ENCODE data around the gene B3GNT8. TPM values are rescaled to one million over a fixed set of nuclear protein-coding genes. Genes with fewer than 3 reads are reported as not detected.

The B3GNT8 gene
- total RNA-seq, 1 experiment from 2014 or later: not detected

DNA sequence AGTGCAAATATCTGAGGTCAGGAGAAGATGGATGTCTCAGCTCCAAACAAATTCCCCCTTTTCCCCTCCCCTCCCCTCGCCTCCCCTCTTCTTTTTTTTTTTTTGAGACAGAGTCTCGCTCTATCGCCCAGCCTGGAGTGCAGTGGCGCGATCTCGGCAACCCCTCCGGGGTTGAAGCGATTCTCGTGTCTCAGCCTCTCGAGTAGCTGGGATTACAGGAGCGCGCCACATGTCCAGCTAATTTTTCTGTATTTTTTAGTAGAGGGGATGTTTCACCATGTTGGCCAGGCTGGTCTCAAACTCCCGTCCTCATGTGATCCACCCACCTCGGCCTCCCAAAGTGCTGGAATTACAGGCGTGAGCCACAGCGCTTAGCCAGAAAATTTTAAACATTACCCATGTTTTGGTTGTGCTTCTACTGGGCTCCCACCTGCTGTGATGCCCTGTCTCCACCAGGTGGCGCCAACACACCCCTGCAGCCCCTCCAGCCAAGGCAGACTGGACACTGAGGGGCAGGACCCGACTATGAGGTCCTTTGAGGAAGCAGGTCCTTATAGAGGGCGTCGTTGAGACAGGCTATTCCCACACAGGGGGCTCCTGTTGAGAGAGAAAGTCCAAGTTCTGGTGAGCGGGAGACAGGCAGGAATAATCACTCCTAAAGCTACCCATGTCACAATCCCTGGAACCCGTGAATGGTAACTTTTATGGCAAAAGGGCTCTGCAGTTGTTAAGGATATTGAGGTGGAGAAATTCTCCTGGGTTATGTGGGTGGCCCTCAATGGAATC is 22.1 kb upstream of the B3GNT8 start:
- Histone ChIP-seq H3K27ac (no peak overlapping the region), H3K9me2 (ENCODE audit: insufficient read depth) (no peaks in the 10 kb centered on the region), H3K36me3 (ENCODE audit: low read depth) (no peaks in the 10 kb centered on the region), H3K79me2 (ENCODE audit: low read depth) (no peaks in the 10 kb centered on the region), H3K4me1 (replicated peaks; ENCODE audit: insufficient read depth) (no peaks in the 10 kb centered on the region), H4K20me1 (ENCODE audit: insufficient read depth) (no peaks in the 10 kb centered on the region), H3K9me3 (ENCODE audit: insufficient read depth, low read depth) (no peaks in the 10 kb centered on the region), H3K4me2 (no peak overlapping the region), H3K27me3 (ENCODE audit: insufficient read depth, low read depth) (peaks cover 60% of the 10 kb centered on the region), H3K4me3 (no peak overlapping the region), H3F3A (ENCODE audit: insufficient read depth, low read depth) (no peaks in the 10 kb centered on the region; the same call in 1 of the 2 replicates), H2AFZ (no peak overlapping the region)
- peak; percentile 41 to 72 for DNase-seq
- ChIA-PET POLR2A (ENCODE audit: unreplicated experiment) (no interaction called here), CTCF (interaction anchor here (0.6 to 1.3 kb wide), 6 partner anchors 10 to 1771 kb away, joined by 3 to 6 read pairs (median 4); partner anchors contain the start of gene DMAC2)
- intact Hi-C loops (cut with micrococcal nuclease; ENCODE audit: unreplicated experiment): loop anchor here (1.0 to 5.0 kb wide), 4 partner anchors 114 to 373 kb away; no protein-coding TSS in a partner anchor
- BruUV-seq (replicated peaks): no TSS peak
- TF ChIP-seq EZH2 (IDR thresholded peaks at IDR 0.05; ENCODE audit: low read depth): no peak
- peak; percentile 98 for TF ChIP-seq CTCF (conservative IDR thresholded peaks at IDR 0.05)

DNA sequence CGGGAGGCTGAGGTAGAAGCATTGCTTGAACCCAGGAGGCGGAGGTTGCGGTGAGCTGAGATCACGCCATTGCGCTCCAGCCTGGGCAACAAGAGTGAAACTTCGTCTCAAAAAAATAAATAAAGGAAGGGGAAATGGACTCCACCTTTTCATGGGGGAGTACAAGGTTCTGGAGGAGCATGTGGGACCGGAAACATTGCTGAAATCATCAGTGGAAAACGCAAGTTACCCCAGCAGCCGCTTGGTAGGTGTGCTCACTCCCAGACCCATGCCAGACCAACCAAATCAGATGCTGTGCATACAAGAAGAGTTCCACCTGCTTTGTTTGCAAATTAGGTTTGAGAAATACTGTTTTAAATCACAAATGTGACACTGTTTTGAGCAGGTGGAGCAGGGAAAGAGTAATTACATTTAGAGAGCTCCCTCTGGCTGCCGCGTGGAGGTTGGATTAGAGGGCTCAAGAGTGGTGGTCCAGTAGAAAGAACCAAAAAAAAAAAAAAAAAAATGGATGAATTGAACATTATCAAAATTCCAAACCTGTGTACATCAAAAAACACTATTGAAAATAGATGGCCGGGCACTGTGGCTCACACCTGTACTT is 20.7 kb upstream of the B3GNT8 start:
- Histone ChIP-seq H3K4me2 (no peak overlapping the region), H3K36me3 (ENCODE audit: low read depth) (no peaks in the 10 kb centered on the region), H3K27me3 (ENCODE audit: insufficient read depth, low read depth) (peaks cover 58% of the 10 kb centered on the region), H3K27ac (no peak overlapping the region), H3F3A (ENCODE audit: insufficient read depth, low read depth) (no peaks in the 10 kb centered on the region; the same call in 1 of the 2 replicates), H3K9me2 (ENCODE audit: insufficient read depth) (no peaks in the 10 kb centered on the region), H2AFZ (no peak overlapping the region), H4K20me1 (ENCODE audit: insufficient read depth) (no peaks in the 10 kb centered on the region), H3K4me3 (no peak overlapping the region), H3K9me3 (ENCODE audit: insufficient read depth, low read depth) (no peaks in the 10 kb centered on the region), H3K79me2 (ENCODE audit: low read depth) (no peaks in the 10 kb centered on the region), H3K4me1 (replicated peaks; ENCODE audit: insufficient read depth) (no peaks in the 10 kb centered on the region)
- BruUV-seq (replicated peaks): no TSS peak
- intact Hi-C loops (cut with micrococcal nuclease; ENCODE audit: unreplicated experiment): loop anchor here (5.0 kb wide), 1 partner anchor 374 kb away; no protein-coding TSS in a partner anchor
- DNase-seq: no peak
- no peak for TF ChIP-seq CTCF (conservative IDR thresholded peaks at IDR 0.05)
- no peak for TF ChIP-seq EZH2 (IDR thresholded peaks at IDR 0.05; ENCODE audit: low read depth)
- POLR2A ChIA-PET (ENCODE audit: unreplicated experiment): no interaction called here
- CTCF ChIA-PET: interaction anchor here (0.6 to 0.7 kb wide), 4 partner anchors 107 to 857 kb away, joined by 6 to 18 read pairs (median 8); no protein-coding TSS in a partner anchor

DNA sequence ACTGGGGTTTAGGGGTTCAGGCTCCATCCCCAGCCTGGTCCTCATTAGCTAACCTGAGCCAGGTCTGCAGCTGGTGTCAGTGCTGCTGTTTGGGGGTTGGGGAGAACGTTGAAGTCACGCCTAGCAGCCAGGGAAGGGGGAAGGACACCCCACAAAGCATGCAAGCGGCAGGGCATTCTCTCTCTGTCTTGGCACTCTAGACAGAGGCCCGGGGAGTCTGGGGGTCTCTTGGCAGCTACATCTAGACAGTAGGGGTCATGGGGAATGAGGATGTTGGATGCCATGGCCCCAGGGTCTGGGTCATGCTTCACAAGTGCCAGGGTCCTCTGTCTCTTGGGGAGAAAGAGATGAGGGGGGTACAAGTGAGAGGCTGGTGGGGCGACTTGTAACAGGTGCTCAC is 18.4 kb upstream of the B3GNT8 start:
- POLR2A ChIA-PET (ENCODE audit: unreplicated experiment): no interaction called here
- H3K36me3 ChIP-seq (ENCODE audit: low read depth): no peaks in the 10 kb centered on the region
- CTCF ChIA-PET: interaction anchor here (0.6 kb wide), 1 partner anchor 1333 kb away, joined by 3 read pairs; no protein-coding TSS in a partner anchor
- no peak for TF ChIP-seq EZH2 (IDR thresholded peaks at IDR 0.05; ENCODE audit: low read depth)
- TF ChIP-seq CTCF (conservative IDR thresholded peaks at IDR 0.05): no peak
- H3K9me2 ChIP-seq (ENCODE audit: insufficient read depth): no peaks in the 10 kb centered on the region
- no peaks in the 10 kb centered on the region for H3K79me2 ChIP-seq (ENCODE audit: low read depth)
- H3F3A ChIP-seq (ENCODE audit: insufficient read depth, low read depth): no peaks in the 10 kb centered on the region; the same call in 1 of the 2 replicates
- no peak overlapping the region for H3K27ac ChIP-seq
- H2AFZ ChIP-seq: no peak overlapping the region
- no peak overlapping the region for H3K4me2 ChIP-seq
- intact Hi-C loops (cut with micrococcal nuclease; ENCODE audit: unreplicated experiment): loop anchor here (5.0 kb wide), 1 partner anchor 377 kb away; no protein-coding TSS in a partner anchor
- no peak overlapping the region for H3K4me3 ChIP-seq
- no peaks in the 10 kb centered on the region for H4K20me1 ChIP-seq (ENCODE audit: insufficient read depth)
- H3K9me3 ChIP-seq (ENCODE audit: insufficient read depth, low read depth): no peaks in the 10 kb centered on the region; the same call in 1 of the 2 replicates
- peaks cover 46% of the 10 kb centered on the region for H3K27me3 ChIP-seq (ENCODE audit: insufficient read depth, low read depth)
- no TSS peak for BruUV-seq (replicated peaks)
- no peak for DNase-seq
- no peaks in the 10 kb centered on the region for H3K4me1 ChIP-seq (replicated peaks; ENCODE audit: insufficient read depth)

Measured in PC-9 (cell line).